MCF 10A (cell line): ENCODE results near the gene ZBED1. TPM values are rescaled to one million over a fixed set of nuclear protein-coding genes. Genes with fewer than 3 reads are reported as not detected.
"Not testable (repeated sequence)": the region's sequence is repeated elsewhere in the genome, so short reads cannot be mapped to it uniquely, and the experiment has no call there.

ENCODE experiments used
- BruUV-seq: library from RNA; stranded (reverse); fragments of 400-500 nt; replicated peaks from 2 replicates; lab custom pipeline; 2021; lab: Mats Ljungman, UMichigan
- CTCF ChIA-PET: fragments of 300-600 bp; sonication (Branson Sonifier 250); formaldehyde crosslinking; extraction: SDS; loops from one replicate; lab custom pipeline; 2021; ENCODE audit warnings: antibody characterized with exemption, inconsistent platforms; lab: Yijun Ruan, JAX
- POLR2A ChIA-PET: fragments of 300-600, 350-650 bp; sonication (Branson Sonifier 250); formaldehyde crosslinking; extraction: SDS; loops from one replicate; lab custom pipeline; 2020; ENCODE audit warnings: antibody characterized with exemption, inconsistent platforms; lab: Yijun Ruan, JAX
- DNase-seq: peaks from one replicate; pipeline ENCODE4 v3.0.0-alpha.2; 2018; ENCODE audit not compliant: unreplicated experiment
- H3K27ac Mint-ChIP-seq: one replicate; pipeline ENCODE4 v1.8.0; 2022; ENCODE audit warnings: mild to moderate bottlenecking, low read depth, mixed read lengths; ENCODE audit not compliant: unreplicated experiment
- H3K27me3 Mint-ChIP-seq: one replicate; pipeline ENCODE4 v1.8.0; 2022; ENCODE audit warnings: mixed read lengths; ENCODE audit not compliant: insufficient read depth, unreplicated experiment
- H3K36me3 Mint-ChIP-seq: one replicate; pipeline ENCODE4 v1.8.0; 2022; ENCODE audit warnings: mild to moderate bottlenecking, moderate library complexity, mixed read lengths; ENCODE audit not compliant: insufficient read depth, unreplicated experiment
- H3K4me1 Mint-ChIP-seq: one replicate; pipeline ENCODE4 v1.8.0; 2022; ENCODE audit warnings: mixed read lengths; ENCODE audit not compliant: insufficient read depth, unreplicated experiment
- H3K4me3 Mint-ChIP-seq: one replicate; pipeline ENCODE4 v1.8.0; 2022; ENCODE audit warnings: mild to moderate bottlenecking, moderate library complexity, mixed read lengths; ENCODE audit not compliant: unreplicated experiment
- H3K9me3 Mint-ChIP-seq: one replicate; pipeline ENCODE4 v1.8.0; 2022; ENCODE audit warnings: mixed read lengths; ENCODE audit not compliant: unreplicated experiment
- intact Hi-C: fragments of 100-400 bp; cut with micrococcal nuclease; formaldehyde crosslinking; loops from 2 replicates; pipeline ENCODE4 v1.14.1; 2022
- total RNA-seq: library from RNA; stranded (reverse); gene quantifications from 2 replicates; pipeline ENCODE4 v1.2.3, GENCODE V29; 2022
- TF ChIP-seq, protein P1 (sequence below): fragments of 200-600 bp; IDR thresholded peaks from one replicate; pipeline ENCODE4 v1.8.0; 2022; ENCODE audit warnings: antibody characterized with exemption, mild to moderate bottlenecking; ENCODE audit not compliant: unreplicated experiment

Gene ZBED1
- total RNA-seq, 1 experiment from 2014 or later = 19.6 TPM

DNA sequence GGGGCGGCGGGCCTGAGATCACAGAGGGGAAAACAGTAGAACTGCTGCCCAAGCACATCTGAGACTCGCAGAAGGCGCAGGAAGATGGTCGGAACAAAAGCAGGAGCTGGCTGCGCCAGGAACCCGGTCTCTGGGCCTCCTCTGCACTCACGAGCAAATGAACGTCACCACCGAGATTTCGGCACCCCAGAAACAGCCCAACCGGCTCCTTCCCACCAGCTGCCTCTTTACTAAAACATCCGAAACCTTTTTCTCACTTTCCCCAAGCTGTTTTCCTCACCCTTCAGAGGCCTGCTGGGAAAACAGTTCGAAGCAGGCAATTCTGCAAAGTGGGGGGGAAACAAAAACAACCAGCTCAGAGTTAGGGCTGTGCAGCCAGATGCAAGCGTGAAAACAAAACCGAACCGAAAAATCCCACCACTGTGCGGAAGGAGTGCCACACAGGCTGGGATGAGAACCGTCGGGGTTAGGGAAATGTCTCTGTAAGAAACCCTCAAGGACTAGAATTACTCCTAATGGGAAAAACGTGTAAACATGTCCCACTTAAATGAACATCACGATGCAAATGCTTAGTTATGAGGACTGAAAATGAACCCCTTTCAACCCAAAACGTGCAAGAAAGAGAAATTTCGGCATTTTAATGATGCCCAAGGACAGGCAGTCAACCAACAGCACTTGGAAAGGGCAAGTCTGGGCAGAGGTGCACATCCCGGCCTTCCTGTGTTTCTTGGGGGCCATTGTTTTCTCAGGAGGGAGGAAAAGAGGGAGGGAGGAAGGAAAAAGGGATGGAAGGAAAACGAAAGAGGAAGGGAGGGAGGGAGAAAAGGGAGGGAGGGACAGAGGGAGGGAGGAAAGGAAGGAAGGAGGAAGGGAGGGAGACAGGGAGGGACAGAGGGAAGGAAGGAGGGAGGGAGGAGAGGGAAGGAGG, 15.8 kb downstream of the ZBED1 start:
- Mint-ChIP-seq H3K4me3 (no peak overlapping the region), H3K27me3 (no peaks in the 10 kb centered on the region), H3K27ac (no peak overlapping the region), H3K9me3 (no peaks in the 10 kb centered on the region), H3K4me1 (no peaks in the 10 kb centered on the region), H3K36me3 (peaks cover 36% of the 10 kb centered on the region)
- POLR2A ChIA-PET = no interaction called here
- no TSS peak for BruUV-seq
- TF ChIP-seq, protein P1, sequence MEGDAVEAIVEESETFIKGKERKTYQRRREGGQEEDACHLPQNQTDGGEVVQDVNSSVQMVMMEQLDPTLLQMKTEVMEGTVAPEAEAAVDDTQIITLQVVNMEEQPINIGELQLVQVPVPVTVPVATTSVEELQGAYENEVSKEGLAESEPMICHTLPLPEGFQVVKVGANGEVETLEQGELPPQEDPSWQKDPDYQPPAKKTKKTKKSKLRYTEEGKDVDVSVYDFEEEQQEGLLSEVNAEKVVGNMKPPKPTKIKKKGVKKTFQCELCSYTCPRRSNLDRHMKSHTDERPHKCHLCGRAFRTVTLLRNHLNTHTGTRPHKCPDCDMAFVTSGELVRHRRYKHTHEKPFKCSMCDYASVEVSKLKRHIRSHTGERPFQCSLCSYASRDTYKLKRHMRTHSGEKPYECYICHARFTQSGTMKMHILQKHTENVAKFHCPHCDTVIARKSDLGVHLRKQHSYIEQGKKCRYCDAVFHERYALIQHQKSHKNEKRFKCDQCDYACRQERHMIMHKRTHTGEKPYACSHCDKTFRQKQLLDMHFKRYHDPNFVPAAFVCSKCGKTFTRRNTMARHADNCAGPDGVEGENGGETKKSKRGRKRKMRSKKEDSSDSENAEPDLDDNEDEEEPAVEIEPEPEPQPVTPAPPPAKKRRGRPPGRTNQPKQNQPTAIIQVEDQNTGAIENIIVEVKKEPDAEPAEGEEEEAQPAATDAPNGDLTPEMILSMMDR = no peak
- CTCF ChIA-PET = no interaction called here
- DNase-seq = no peak
- intact Hi-C loops = no loop called here

DNA sequence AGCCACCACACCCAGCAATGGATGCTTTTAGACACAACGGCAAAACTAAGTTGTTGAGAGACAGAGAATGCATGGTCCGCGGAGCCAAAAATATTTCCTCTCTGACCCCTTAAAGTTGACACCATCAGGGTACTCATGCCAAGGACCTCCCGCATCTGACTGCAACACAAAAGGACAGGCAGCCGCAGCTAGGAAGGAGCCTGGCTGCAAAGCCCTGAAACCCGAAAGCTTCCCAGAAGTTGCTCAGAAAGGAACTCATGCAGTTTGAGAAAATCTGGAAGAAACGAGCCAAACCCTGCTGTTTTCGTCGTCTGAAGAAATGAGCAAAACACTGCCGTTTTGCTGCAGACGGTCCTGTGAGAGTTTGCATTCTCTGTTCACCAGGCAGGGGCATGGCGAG, 16.5 kb downstream of the ZBED1 start:
- ChIA-PET POLR2A (no interaction called here), CTCF (no interaction called here)
- Mint-ChIP-seq H3K4me3 (no peak overlapping the region), H3K27me3 (no peaks in the 10 kb centered on the region), H3K27ac (no peak overlapping the region), H3K36me3 (peaks cover 36% of the 10 kb centered on the region), H3K4me1 (no peaks in the 10 kb centered on the region), H3K9me3 (no peaks in the 10 kb centered on the region)
- TF ChIP-seq, protein P1 = no peak
- no TSS peak for BruUV-seq
- intact Hi-C loops = no loop called here
- DNase-seq = no peak

DNA sequence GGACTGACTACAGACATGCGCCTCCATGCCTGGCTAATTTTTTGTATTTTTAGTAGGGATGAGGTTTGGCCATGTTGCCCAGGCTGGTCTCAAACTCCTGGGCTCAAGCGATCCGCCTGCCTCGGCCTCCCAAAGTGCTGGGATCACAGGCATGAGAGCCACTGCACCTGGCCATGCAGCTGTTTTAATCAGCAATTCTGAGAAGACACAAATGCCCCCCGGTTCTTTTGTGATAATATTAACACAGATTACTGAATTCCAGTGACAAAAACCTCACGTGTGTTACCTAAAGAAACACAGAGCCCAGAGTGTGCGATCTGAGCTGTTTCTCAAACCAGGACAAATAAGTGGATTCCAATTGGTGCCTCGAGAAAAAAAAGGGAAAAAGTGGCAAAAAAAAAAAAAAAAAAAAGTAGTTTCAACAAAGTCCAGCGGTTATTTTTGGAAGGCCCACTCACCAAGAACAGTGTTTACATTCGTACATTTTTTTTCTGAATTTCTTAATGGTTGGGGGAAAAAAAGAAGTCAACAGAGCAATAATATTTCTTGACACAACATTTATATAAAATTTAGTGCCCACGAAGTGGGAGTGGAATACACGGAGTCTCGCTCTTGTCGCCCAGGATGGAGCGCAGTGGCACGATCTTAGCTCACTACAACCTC, 17.2 kb downstream of the ZBED1 start:
- BruUV-seq = no TSS peak
- H3K36me3 Mint-ChIP-seq = peaks cover 28% of the 10 kb centered on the region
- no peak for DNase-seq
- CTCF ChIA-PET = no interaction called here
- H3K4me3 Mint-ChIP-seq = no peak overlapping the region
- no peaks in the 10 kb centered on the region for H3K4me1 Mint-ChIP-seq
- no peaks in the 10 kb centered on the region for H3K27me3 Mint-ChIP-seq
- no peak overlapping the region for H3K27ac Mint-ChIP-seq
- intact Hi-C loops = no loop called here
- TF ChIP-seq, protein P1 = no peak
- POLR2A ChIA-PET = no interaction called here
- no peaks in the 10 kb centered on the region for H3K9me3 Mint-ChIP-seq

DNA sequence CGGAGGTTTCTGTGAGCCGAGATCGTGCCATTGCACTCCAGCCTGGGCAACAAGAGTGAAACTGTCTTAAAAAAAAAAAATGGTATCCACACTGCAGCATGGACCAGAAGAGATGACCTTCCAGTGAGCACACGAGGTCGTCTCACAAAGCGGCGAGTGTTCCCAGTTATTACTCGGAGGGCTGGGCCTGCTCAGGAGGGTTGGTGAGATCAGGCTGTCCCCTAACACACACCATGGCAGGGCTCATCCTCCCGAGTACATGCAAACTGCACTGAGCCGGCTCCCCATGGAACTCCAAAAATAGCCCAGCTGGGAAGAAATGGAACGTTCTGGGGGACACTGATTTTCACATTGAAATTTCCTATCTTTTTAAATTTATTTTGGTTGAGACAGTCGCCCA, 19.2 kb downstream of the ZBED1 start:
- H3K9me3 Mint-ChIP-seq, H3K27me3 Mint-ChIP-seq, H3K4me3 Mint-ChIP-seq, H3K4me1 Mint-ChIP-seq, intact Hi-C loops, DNase-seq, POLR2A ChIA-PET, CTCF ChIA-PET, BruUV-seq, H3K36me3 Mint-ChIP-seq, H3K27ac Mint-ChIP-seq: not testable (repeated sequence)

DNA sequence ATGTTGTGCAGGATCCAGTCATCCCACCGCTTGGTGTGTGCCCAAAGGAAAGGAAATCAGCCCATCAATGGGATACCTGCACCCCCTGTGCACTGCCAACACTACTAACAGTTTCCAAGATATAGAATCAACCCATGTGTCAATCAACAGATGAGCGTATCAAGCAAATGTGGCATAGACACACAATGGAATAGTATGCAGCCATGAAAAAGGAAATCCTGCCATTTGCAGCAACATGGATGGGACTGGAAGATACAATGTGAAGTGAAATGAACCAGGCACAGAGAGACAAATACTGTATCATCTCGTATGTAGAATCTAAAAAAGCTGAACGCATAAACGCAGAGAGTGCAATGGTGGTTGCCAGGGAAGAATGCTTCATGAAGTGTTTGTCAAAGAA, 20.8 kb downstream of the ZBED1 start:
- CTCF ChIA-PET, BruUV-seq, H3K4me1 Mint-ChIP-seq, POLR2A ChIA-PET, H3K36me3 Mint-ChIP-seq, H3K27me3 Mint-ChIP-seq, H3K9me3 Mint-ChIP-seq, DNase-seq, H3K4me3 Mint-ChIP-seq, H3K27ac Mint-ChIP-seq, intact Hi-C loops: not testable (repeated sequence)
